ENCODE data around the gene AMPD1.

The AMPD1 gene

GRCh38 chr1:114728553-114728952, 33.2 kb upstream of the AMPD1 start:
- no peak for TF ChIP-seq CTCF (IDR thresholded peaks at IDR 0.05; ENCODE audit: low read depth, low read length, missing control alignments)

GRCh38 chr1:114725230-114725629, 29.9 kb upstream of the AMPD1 start:
- DNase-seq (ENCODE audit: extremely low read depth, low read depth) = no peak
- no peak overlapping the region for H3K4me3 ChIP-seq (replicated peaks; ENCODE audit: low read depth, low read length)
- TF ChIP-seq CTCF (IDR thresholded peaks at IDR 0.05; ENCODE audit: low read depth, low read length, missing control alignments) = no peak

More at GRCh38 chr1:114728553-114728952, 33.2 kb upstream of the AMPD1 start:
- no peak overlapping the region for H3K4me3 ChIP-seq (replicated peaks; ENCODE audit: low read depth, low read length)
- DNase-seq (ENCODE audit: extremely low read depth, low read depth) = no peak

- no peak overlapping the region for H3K4me3 ChIP-seq (replicated peaks; ENCODE audit: low read depth, low read length)
- DNase-seq (ENCODE audit: extremely low read depth, low read depth) = no peak
- no peak for TF ChIP-seq CTCF (IDR thresholded peaks at IDR 0.05; ENCODE audit: low read depth, low read length, missing control alignments)
Measured at GRCh38 chr1:114723915-114724314, 28.6 kb upstream of the AMPD1 start.

GRCh38 chr1:114723457-114723856, 28.1 kb upstream of the AMPD1 start:
- DNase-seq (ENCODE audit: extremely low read depth, low read depth) = no peak
- TF ChIP-seq CTCF (IDR thresholded peaks at IDR 0.05; ENCODE audit: low read depth, low read length, missing control alignments) = no peak
- H3K4me3 ChIP-seq (replicated peaks; ENCODE audit: low read depth, low read length) = no peak overlapping the region

- DNase-seq (ENCODE audit: extremely low read depth, low read depth) = no peak
- no peak for TF ChIP-seq CTCF (IDR thresholded peaks at IDR 0.05; ENCODE audit: low read depth, low read length, missing control alignments)
- no peak overlapping the region for H3K4me3 ChIP-seq (replicated peaks; ENCODE audit: low read depth, low read length)
Measured at GRCh38 chr1:114720492-114720891, 25.1 kb upstream of the AMPD1 start.

GRCh38 chr1:114719424-114719787, 24.1 kb upstream of the AMPD1 start:
- no peak for TF ChIP-seq CTCF (IDR thresholded peaks at IDR 0.05; ENCODE audit: low read depth, low read length, missing control alignments)
- no peak overlapping the region for H3K4me3 ChIP-seq (replicated peaks; ENCODE audit: low read depth, low read length)
- no peak for DNase-seq (ENCODE audit: extremely low read depth, low read depth)

- H3K4me3 ChIP-seq (replicated peaks; ENCODE audit: low read depth, low read length) = no peak overlapping the region
- TF ChIP-seq CTCF (IDR thresholded peaks at IDR 0.05; ENCODE audit: low read depth, low read length, missing control alignments) = no peak
- no peak for DNase-seq (ENCODE audit: extremely low read depth, low read depth)
Measured at GRCh38 chr1:114718661-114719423, 23.5 kb upstream of the AMPD1 start.

Measured in HFF-Myc (cell line).